KMS-11 (cell line): Measurements from ENCODE around the gene MICA.
"Not testable (repeated sequence)": the region's sequence is repeated elsewhere in the genome, so short reads cannot be mapped to it uniquely, and the experiment has no call there.

Source experiments
- H2AFZ ChIP-seq: fragments of 200-600 bp; sonication (generic); 2 replicates; pipeline ENCODE4 v1.6.1; 2016; ENCODE audit warnings: antibody characterized with exemption, mixed run types, low read depth
- H3K27ac ChIP-seq: fragments of 200-600 bp; sonication (generic); 2 replicates; pipeline ENCODE4 v1.6.1; 2016; ENCODE audit warnings: mild to moderate bottlenecking, mixed run types
- H3K27me3 ChIP-seq: fragments of 200-600 bp; sonication (generic); 2 replicates; pipeline ENCODE4 v1.6.1; 2017; ENCODE audit warnings: mild to moderate bottlenecking, low read depth, mixed run types, moderate library complexity; ENCODE audit not compliant: insufficient read depth
- H3K36me3 ChIP-seq: fragments of 200-600 bp; sonication (generic); 2 replicates; pipeline ENCODE4 v1.6.1; 2017; ENCODE audit warnings: mild to moderate bottlenecking, mixed run types; ENCODE audit not compliant: insufficient read depth
- H3K4me1 ChIP-seq: fragments of 200-600 bp; sonication (generic); 2 replicates; pipeline ENCODE4 v1.6.1; 2016; ENCODE audit warnings: mild to moderate bottlenecking, low read depth, mixed run types; ENCODE audit not compliant: poor library complexity, severe bottlenecking
- H3K4me2 ChIP-seq: fragments of 200-600 bp; sonication (generic); 2 replicates; pipeline ENCODE4 v1.7.0; 2016; ENCODE audit warnings: mild to moderate bottlenecking, mixed run types
- H3K4me3 ChIP-seq: fragments of 200-600 bp; sonication (generic); IDR thresholded peaks from 2 replicates; pipeline ENCODE4 v1.6.1; 2017; ENCODE audit warnings: low read depth, low read length, mixed read lengths; ENCODE audit not compliant: insufficient read depth
- H3K79me2 ChIP-seq: fragments of 200-600 bp; sonication (generic); 2 replicates; pipeline ENCODE4 v1.6.1; 2016; ENCODE audit warnings: low read depth, mixed run types; ENCODE audit not compliant: insufficient read depth
- H3K9ac ChIP-seq: fragments of 200-600 bp; sonication (generic); 2 replicates; pipeline ENCODE4 v1.6.1; 2016; ENCODE audit warnings: mild to moderate bottlenecking, mixed run types
- H4K20me1 ChIP-seq: fragments of 200-600 bp; sonication (generic); 2 replicates; pipeline ENCODE4 v1.6.1; 2016; ENCODE audit warnings: mild to moderate bottlenecking, mixed run types; ENCODE audit not compliant: insufficient read depth
- CTCF ChIP-seq: fragments of 200-600 bp; sonication (generic); conservative IDR thresholded peaks from 2 replicates; pipeline ENCODE4 v1.6.1; 2017; ENCODE audit warnings: low read depth, mild to moderate bottlenecking, antibody characterized with exemption, low read length, moderate library complexity, mixed read lengths

Gene MICA

GRCh38 chr6:31441365-31442267, 38.2 kb downstream of the MICA start:
- Histone ChIP-seq H3K4me2 (peak overlapping the region; percentile 17; the same call in 1 of the 2 replicates), H4K20me1 (no peaks in the 10 kb centered on the region), H3K27me3 (no peaks in the 10 kb centered on the region), H3K79me2 (no peaks in the 10 kb centered on the region), H2AFZ (peak overlapping the region; percentile 43), H3K4me3 (no peak overlapping the region), H3K9ac (no peak overlapping the region), H3K4me1 (no peaks in the 10 kb centered on the region), H3K36me3 (no peaks in the 10 kb centered on the region), H3K27ac (no peak overlapping the region)
- TF ChIP-seq CTCF, result peak; percentile 79

- no peak for TF ChIP-seq CTCF
- Histone ChIP-seq H4K20me1 (no peaks in the 10 kb centered on the region), H3K9ac (no peak overlapping the region), H3K4me2 (no peak overlapping the region), H2AFZ (no peak overlapping the region), H3K27me3 (no peaks in the 10 kb centered on the region), H3K4me3 (no peak overlapping the region), H3K79me2 (no peaks in the 10 kb centered on the region), H3K27ac (no peak overlapping the region), H3K4me1 (no peaks in the 10 kb centered on the region), H3K36me3 (no peaks in the 10 kb centered on the region)
Observed at GRCh38 chr6:31446481-31446880, 43.1 kb downstream of the MICA start.

- not testable (repeated sequence) for H3K4me3 ChIP-seq, H3K4me2 ChIP-seq, H3K4me1 ChIP-seq, H3K36me3 ChIP-seq, H3K79me2 ChIP-seq, H3K9ac ChIP-seq, H2AFZ ChIP-seq, H3K27me3 ChIP-seq, H4K20me1 ChIP-seq, H3K27ac ChIP-seq
Observed at GRCh38 chr6:31446999-31447789, 43.8 kb downstream of the MICA start.

- Histone ChIP-seq H2AFZ (no peak overlapping the region), H3K27ac (no peak overlapping the region), H3K4me3 (no peak overlapping the region), H3K9ac (no peak overlapping the region), H3K36me3 (no peaks in the 10 kb centered on the region), H3K4me1 (no peaks in the 10 kb centered on the region), H3K4me2 (no peak overlapping the region), H4K20me1 (no peaks in the 10 kb centered on the region), H3K27me3 (no peaks in the 10 kb centered on the region), H3K79me2 (no peaks in the 10 kb centered on the region)
- no peak for TF ChIP-seq CTCF
Observed at GRCh38 chr6:31450751-31451150, 47.4 kb downstream of the MICA start.
